Activated CD4-positive, CD25-positive, alpha-beta regulatory T cell treated with anti-CD3 and anti-CD28 coated beads, Interleukin-2, amount 50 U/mL, for 16 hours (primary cell): ENCODE measurements around the gene ACLY.

Experiments used
- DNase-seq: peaks from one replicate; pipeline ENCODE4 v3.0.0-alpha.2; 2020; ENCODE audit warnings: low read depth, low spot score

Gene ACLY

GRCh38 chr17:41918314-41919164 is at the start of gene ACLY:
Gene ACLY, minus strand, starts transcription at chr17:41918951. Its CDS starts 5,078 bp downstream, at chr17:41913873.
- peak; percentile 91 for DNase-seq

GRCh38 chr17:41967921-41968578 is 49.3 kb upstream of the ACLY start:
- DNase-seq = no peak

- DNase-seq = no peak
Measured at GRCh38 chr17:41967141-41967920, 48.6 kb upstream of the ACLY start.

GRCh38 chr17:41966463-41967140 is 47.9 kb upstream of the ACLY start, which contains the start of gene CNP:
Gene CNP, plus strand, starts transcription at chr17:41966795. Its CDS starts 90 bp downstream, at chr17:41966885.
- peak; percentile 79 for DNase-seq

GRCh38 chr17:41965694-41966462 is 47.1 kb upstream of the ACLY start:
- peak; percentile 31 for DNase-seq

- DNase-seq = peak; percentile 53
Measured at GRCh38 chr17:41962768-41963434, 44.1 kb upstream of the ACLY start.

- no peak for DNase-seq
Measured at GRCh38 chr17:41962111-41962510, 43.4 kb upstream of the ACLY start.

- DNase-seq = no peak
Measured at GRCh38 chr17:41959336-41960095, 40.8 kb upstream of the ACLY start.

GRCh38 chr17:41959030-41959335 is 40.2 kb upstream of the ACLY start:
- no peak for DNase-seq

- DNase-seq = no peak
Measured at GRCh38 chr17:41957869-41958439, 39.2 kb upstream of the ACLY start.

- no peak for DNase-seq
Measured at GRCh38 chr17:41957031-41957868, 38.5 kb upstream of the ACLY start.

- no peak for DNase-seq
Measured at GRCh38 chr17:41956522-41956921, 37.8 kb upstream of the ACLY start.

GRCh38 chr17:41948762-41949460 is 30.2 kb upstream of the ACLY start:
- DNase-seq = no peak

- DNase-seq = no peak
Measured at GRCh38 chr17:41944943-41945342, 26.2 kb upstream of the ACLY start.

GRCh38 chr17:41943492-41943891 is 24.7 kb upstream of the ACLY start:
- DNase-seq = no peak

GRCh38 chr17:41942626-41943373 is 24.0 kb upstream of the ACLY start:
- DNase-seq = no peak

- DNase-seq = no peak
Measured at GRCh38 chr17:41941168-41941567, 22.4 kb upstream of the ACLY start.
